ENCODE data around the gene SLC35A3.

DNA sequence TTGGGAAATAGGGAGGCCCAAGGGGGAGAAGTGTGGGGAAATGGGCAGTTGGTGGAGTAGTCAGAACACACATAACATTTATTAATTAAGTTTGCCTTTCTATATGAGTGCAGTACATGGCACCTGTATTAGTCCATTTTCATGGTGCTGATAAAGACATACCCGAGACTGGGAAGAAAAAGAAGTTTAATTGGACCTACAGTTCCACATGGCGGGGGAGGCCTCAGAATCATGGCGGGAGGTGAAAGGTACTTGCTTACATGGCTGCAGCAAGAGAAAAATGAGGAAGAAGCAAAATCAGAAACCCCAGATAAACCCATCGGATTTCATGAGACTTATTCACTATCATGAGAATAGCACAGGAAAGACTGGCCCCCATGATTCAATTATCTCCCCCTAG lies 1.6 kb upstream of the SLC35A3 start:
- TF ChIP-seq FOXP4 (CRISPR knock-in tag; IDR thresholded peaks at IDR 0.05; ENCODE audit: borderline replicate concordance), result no peak
- no peak for TF ChIP-seq ZNF311 (CRISPR knock-in tag; IDR thresholded peaks at IDR 0.05)
- TF ChIP-seq IRF2 (CRISPR knock-in tag; IDR thresholded peaks at IDR 0.05), result no peak
- TF ChIP-seq, protein P1, sequence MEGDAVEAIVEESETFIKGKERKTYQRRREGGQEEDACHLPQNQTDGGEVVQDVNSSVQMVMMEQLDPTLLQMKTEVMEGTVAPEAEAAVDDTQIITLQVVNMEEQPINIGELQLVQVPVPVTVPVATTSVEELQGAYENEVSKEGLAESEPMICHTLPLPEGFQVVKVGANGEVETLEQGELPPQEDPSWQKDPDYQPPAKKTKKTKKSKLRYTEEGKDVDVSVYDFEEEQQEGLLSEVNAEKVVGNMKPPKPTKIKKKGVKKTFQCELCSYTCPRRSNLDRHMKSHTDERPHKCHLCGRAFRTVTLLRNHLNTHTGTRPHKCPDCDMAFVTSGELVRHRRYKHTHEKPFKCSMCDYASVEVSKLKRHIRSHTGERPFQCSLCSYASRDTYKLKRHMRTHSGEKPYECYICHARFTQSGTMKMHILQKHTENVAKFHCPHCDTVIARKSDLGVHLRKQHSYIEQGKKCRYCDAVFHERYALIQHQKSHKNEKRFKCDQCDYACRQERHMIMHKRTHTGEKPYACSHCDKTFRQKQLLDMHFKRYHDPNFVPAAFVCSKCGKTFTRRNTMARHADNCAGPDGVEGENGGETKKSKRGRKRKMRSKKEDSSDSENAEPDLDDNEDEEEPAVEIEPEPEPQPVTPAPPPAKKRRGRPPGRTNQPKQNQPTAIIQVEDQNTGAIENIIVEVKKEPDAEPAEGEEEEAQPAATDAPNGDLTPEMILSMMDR (IDR thresholded peaks at IDR 0.05 in 2 of 3, conservative IDR thresholded peaks at IDR 0.05 in 1 of 3; ENCODE audit: insufficient read depth in 2 of 3, low read depth in 1 of 3, low read length in 3 of 3), result no peak
- no peak for TF ChIP-seq RFX1 (IDR thresholded peaks at IDR 0.05)
- no peak for TF ChIP-seq HDAC6 (IDR thresholded peaks at IDR 0.05; ENCODE audit: low read depth, low read length)
- no peak for TF ChIP-seq RAD21 (CRISPR knock-in tag; conservative IDR thresholded peaks at IDR 0.05 in 1 of 2, IDR thresholded peaks at IDR 0.05 in 1 of 2)
- TF ChIP-seq CEBPB (tag; IDR thresholded peaks at IDR 0.05), result no peak
